DMS 273 treated with DMSO at 0.1 percent for 48 hours (cell line): ENCODE data around the gene ZNF280A.

Experiments
- DNase-seq: peaks from one replicate; lab custom pipeline; 2025; lab: John Stamatoyannopoulos, UW

ZNF280A gene

DNA sequence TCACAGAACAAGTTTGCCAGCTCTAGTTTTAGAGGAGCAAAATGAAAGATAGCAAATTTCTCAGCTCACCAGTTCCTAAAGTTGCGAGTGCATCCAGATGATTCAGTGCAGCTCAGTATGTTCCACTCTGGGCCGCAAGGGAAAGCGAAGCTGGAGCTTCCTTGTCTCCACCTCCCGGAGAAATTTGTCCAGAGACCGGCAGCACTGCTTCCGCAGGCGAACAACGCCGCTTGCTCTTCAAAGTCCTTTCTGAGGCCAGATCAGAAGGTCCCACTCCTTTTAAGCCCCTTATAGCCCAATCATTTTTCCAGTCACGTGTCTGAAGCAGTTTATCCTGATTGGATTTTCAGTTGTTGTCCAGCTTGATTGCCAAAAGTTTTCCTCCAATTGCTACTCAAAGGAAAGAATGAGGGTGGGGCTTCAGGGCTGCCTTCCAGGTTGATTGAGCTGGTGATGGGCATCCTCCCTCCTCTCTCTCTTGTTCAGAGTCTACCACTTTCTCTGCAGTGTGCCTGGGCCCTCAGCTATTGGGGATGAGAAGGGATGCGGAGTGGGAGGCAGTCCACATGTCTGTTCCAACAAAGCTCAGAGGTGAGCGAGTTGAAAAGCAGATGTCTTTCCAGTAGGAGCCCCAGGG is at the start of gene ZNF280A:
Gene ZNF280A (minus strand): TSS at position 251 of the 637 bp plus-strand sequence. CDS start 4,640 bp downstream, outside the sequence.
- DNase-seq = no peak

DNA sequence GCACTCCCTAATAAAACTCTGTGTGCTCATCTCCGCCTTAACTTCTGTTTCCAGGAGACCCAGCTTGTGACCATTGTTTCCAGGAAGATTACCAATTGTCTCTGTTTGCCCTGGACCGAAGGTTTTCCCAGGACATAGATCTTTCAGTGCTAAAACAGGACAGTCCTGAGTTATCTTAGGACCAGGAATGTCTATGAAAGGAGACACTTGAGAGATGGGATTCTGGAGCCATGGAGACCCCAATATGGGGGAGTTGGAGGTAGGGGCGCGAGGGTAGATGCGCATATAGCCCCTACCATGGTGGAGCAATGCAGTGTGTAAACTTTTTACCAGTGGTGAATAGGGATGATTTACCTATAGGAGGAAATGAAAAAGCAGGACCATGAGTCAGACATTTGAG is 49.1 kb upstream of the ZNF280A start:
- DNase-seq = no peak

- DNase-seq = no peak
Measured at GRCh38 chr22:22565981-22566380, 45.9 kb upstream of the ZNF280A start.

GRCh38 chr22:22558972-22559603 is 39.0 kb upstream of the ZNF280A start, which contains the start of gene PRAME:
TSS of gene PRAME (minus strand) at chr22:22559265. CDS start at chr22:22556832, 2,433 bp downstream.
- no peak for DNase-seq

DNA sequence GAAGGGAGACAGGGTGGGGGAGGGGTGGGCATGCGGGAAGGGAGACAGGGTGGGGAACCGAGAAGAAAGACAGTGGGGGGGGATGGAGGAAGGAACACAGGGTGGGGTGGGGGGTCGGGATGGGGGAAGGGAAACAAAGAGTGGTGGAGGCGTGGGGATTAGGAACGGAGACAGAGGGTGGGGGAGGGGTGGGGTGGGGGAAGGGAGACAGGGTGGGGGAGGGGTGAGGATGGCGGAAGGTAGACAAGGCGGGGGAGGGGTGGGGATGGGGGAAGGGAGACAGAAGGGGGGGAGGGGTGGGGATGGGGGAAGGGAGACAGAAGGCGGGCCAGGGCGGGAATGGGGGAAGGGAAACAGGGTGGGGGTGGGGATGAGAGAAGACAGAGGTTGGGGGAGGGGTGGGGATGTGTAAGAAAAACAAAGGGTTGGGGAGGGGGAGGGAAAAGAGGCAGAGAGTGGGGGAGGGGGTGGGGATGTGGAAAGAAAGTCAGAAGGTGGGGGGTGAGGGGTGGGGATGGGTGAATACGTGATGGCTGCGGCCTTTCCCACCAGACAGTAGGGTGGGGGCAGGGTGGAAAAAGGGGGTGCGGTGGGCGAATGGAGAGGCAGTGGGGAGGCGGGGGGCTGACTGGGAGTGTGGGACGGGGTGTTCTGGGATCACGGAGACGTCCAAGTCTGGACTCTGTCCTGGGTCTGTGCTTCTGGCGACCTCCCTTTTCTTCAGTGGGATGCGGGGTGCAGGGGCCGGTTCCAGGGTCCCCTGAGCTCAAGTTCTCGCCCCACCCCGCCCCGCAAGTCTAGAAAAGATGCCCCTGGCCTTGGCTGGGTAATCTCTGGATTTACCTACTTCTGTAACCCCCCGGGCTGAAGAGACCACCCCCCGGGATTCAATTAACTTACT is 38.3 kb upstream of the ZNF280A start:
- no peak for DNase-seq

DNA sequence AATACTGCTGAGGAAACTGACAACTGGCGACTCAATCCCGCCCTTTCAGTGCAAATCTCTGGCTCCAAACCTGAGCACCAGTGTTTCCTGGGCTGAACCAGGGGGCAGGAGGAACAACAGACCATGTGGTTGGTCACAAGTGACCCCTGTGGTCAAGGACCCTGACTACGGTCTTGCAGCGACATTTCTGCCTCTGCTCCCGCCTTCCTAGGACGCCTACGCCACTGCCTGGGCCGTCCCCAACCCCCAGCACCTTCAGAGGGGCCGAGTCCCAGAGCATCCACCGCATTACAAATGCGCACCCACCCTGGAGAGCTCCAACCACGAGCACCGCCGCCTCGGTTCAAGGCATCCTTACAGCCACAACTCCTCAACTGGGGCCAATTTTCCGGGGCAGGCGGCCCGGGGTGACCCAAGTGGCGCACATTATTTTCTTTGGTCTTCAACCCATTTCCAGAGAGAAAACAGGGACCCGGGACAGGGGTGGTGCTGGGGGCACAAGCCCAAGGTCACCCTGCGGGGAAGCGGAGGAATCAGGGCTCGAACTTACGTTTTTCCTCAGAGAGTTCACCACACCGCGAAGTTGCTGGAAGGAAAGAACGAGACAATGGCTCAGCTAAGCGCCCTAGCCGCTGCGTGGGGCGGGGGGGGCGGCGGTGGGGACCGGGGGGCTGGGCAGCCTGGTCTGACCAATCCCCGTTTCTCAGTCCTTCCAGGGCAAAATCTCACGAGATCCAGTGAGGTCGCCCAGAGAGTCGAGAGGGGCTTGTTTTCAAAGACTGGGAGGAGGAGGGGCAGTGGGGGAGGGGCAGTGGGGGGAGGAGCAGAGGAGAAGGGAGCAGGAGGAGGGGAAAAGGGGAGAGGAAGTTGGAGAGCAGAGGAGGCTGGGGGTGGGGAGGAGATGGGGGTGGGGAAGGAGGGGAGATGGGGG is 37.2 kb upstream of the ZNF280A start:
- DNase-seq = no peak

DNA sequence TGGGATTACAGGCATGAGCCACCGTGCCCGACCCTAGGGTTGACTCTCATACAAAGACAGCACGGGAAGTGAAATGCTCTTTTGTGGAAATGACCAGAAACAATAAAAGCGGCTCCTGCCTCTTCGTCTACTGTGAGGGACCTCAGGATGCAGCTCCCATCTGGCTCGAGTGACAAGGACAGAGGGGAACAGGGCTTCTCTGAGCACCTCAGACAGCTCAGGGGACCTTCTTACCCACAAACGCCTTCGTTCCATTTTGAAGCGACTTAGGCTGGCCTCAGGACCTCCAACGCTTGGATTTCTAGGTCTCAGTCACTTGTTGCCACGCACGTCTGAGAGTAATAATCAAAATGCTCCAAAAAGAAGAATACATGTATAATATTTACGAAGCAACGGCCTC is 36.5 kb upstream of the ZNF280A start:
- DNase-seq = no peak

DNA sequence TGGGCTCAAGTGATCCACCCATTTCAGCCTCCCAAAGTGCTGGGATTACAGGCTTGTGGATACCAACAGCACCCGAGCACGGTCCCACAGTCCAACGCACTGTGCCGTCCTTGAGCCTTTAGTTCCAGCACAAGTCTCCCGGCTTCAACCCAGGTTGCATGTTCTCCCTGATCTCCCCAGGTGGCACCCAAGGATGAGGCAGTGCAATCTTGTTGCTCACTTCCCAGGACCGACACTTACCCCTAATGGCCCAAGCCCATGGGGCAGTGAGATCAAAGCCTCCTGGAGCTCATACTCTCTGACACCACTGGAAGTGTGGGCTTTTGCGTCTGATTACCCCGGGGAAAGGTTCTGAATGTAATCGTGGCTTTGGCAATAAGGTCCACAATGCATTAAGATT is 35.5 kb upstream of the ZNF280A start:
- DNase-seq = no peak

DNA sequence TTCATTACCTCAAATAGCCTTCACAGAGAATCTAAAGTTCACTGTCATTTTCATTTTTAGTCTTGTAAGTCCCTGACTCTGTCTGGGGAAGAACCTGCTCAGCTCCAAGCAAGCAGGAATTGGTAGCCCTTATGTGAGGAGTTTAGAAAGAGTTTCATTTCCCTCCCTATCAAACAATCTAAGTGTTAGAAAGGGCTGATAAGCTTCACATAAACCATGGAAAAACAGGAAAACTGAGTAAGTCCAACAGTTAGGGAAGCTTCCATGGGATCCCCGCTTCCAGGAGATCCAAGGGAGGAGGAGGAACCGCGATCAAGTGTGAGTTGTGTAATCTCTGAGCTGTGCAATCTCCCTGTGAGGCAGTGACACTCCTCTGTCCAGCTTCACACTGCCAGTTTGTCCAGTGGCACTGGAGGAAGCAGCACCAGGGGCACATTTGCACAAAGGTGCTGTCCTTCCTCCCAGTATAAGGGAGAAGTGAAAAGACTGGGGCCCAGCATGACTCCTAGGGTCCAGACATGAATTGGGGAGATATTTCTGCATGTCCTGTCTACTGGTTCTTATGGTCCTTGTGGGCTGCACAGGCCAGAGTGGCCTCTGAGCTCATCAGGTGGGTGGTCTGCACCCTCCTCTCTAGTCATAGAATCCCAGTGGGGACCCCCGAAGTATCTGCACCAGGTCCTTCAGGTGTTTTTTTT is 34.7 kb upstream of the ZNF280A start:
- no peak for DNase-seq

DNA sequence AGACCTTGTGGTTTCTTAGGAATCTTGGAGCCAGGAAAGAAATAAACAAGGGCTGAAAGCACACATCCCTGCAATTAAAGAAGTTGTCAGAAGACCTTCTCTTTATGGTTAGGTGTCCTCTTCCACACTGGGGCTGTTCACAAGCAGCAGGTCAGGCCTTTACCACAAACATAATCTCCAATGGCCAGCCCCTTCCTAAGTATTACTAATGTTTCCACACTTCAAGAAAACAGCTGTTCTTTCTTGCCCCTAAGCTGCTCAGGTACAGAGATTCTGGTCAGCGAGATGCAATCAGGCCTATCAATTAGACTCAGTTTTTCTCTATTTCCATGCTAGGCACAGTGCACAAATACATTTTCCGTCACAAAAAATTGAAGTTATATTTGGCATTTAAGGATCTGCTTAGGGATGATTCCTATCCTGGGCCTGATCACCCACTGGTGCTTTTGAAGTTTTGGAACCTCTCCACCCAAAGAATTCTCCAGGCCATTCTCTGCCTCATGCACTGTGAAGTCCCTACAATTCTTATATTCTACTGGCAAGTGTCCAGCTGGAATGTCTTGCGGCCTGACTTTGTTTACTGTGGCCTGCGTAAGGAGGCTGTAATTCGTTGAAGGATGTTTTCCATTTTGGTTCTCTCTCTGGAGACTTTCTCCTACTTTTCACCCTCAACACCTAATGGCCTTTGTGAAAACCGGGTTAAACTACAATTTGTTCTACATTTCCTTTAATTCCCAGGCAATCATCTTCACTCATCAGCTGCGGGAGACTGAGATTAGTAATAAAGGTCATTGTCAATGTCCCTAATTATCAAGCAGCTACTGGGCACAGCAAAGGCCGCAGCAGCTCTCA is 33.9 kb upstream of the ZNF280A start:
- DNase-seq = no peak

DNA sequence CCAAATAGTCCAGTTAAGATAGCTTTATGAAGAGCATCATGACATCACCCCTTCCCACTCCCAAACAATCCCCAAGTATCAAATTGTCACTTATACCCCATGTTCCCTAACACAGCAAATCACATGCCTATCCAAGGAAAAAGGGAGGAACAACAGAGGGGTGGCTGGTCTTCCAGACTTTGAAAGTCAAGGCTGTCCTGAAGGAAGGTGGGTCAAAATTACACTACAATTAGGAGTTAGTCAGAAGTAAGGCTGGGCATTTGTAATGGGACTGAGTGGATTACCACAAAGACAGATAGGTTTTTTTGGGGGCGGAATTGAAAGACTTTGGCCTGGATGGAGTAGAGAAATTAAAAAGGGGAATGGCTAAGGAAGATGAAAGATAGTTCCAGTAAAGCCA is 33.1 kb upstream of the ZNF280A start:
- DNase-seq = no peak

DNA sequence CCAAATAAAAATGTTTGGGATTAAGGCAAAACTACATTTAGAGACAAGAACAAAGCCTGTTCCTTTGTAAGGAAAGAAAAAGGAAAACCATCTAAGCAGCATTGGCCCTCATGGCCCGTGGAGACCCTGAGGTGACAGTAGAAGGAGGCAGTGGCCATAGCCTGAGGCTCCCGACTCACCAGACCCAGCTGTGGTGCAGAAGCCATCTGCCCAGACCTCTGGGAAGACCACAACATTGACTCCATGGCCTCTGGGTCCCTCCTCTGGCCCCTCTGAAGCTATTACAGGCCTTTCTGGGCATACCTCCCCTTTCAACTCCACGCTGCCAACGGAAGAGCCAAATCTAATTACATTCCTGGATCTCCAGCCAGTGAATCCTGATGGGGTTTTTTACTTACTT is 32.6 kb upstream of the ZNF280A start:
- DNase-seq = no peak

GRCh38 chr22:22550789-22551434 is 30.8 kb upstream of the ZNF280A start:
- DNase-seq = no peak

DNA sequence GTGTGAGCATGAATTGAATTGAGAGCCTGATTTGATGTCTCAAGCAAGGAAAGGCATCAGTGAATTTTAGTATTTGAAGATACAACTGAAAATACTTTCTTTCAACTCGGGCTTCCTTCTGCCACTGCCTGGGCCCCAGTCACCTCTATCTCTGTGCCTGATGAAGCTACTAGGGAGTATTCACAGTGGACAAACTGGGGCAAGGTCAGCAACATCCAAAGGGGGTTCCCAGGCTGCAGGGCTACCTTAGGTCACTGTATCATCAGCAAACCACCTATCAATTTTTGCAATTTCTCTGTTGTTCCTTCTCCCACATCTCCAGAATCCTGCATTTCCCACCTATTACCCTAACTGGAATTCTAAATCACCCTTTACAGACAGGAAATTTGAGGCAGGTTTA is 28.8 kb upstream of the ZNF280A start:
- DNase-seq = no peak

DNA sequence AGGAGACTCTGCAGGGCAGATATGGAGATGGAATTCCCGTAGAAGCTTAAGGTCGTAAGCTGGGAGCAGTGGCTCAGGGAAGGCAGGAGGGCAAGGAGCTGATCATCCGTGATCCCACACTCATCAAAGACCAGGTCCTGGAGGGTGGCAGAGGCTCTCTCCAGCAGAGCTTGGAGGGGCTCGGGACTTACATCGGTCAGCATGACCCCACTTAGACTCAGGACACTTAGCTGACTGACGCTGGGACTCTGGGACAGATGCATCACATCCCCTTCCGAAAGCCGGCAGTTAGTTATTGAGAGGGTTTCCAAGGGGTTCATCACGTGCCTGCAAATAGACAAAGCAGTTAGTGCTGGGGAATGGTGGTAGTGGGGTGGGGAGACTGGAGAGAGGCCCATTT is 28.2 kb upstream of the ZNF280A start:
- DNase-seq = no peak

DNA sequence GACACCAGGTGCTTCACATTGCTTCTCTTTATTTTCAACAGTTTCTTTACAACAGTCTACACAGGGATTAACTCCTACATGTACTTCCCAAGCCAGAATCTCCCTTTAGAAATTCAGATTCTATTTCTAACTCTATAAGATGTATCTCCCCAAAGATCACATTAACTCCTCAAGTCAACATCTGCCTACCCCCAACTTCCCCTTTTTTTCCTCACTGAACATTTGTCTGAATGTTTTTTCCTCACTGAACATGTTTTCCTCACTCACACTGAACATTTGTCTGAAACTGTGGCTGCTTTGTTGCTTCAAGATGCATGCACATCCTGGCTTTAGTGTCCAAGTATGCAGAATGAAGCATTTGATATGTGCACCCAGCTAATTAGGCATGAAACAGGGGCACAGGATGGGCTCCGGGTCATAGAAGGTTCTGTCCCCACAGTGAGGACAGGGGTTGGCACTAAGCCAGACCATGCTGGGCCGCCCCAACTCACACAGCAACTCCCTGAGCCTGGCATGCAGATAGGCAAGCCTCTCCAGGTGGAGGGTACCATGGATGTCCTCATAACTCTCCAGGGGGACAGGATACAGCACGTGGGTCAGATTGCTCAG is 27.7 kb upstream of the ZNF280A start:
- no peak for DNase-seq

- no peak for DNase-seq
Measured at GRCh38 chr22:22547226-22547625, 27.2 kb upstream of the ZNF280A start.

GRCh38 chr22:22546490-22546889 is 26.4 kb upstream of the ZNF280A start:
- no peak for DNase-seq

DNA sequence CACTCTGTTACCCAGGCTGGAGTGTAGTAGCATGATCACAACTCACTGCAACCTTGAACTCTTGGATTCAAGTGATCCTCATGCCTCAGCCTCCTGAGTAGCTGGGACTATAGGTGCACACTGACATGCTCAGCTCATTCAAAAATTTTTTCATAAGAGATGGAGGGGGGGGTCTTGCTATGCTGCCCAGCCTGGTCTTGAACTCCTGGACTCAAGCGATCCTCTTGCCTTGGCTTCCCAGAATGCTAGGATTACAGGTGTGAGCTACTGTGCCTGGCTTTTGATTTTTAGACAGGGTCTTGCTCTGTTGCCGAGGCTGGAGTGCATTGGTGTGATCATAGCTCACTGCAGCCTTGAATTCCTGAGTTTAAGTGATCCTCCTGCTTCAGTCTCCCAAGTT is 25.0 kb upstream of the ZNF280A start:
- no peak for DNase-seq
